K562 (cell line): ENCODE results near the gene SCG3. TPM values are rescaled to one million over a fixed set of nuclear protein-coding genes. Genes with fewer than 3 reads are reported as not detected.

ENCODE experiments used
- ATAC-seq: fragments of 200-7000 bp; cut with Tn5 transposase; 3 replicates; pipeline ENCODE4 v1.9.1; 2020; ENCODE audit warnings: moderate library complexity
- BruUV-seq: library from RNA; stranded (reverse); fragments of 400-500 nt; replicated peaks from 2 replicates; lab custom pipeline; 2021; lab: Mats Ljungman, UMichigan
- CTCF ChIA-PET: fragments of 300-600 bp; formaldehyde crosslinking; extraction: SDS; loops from one replicate; lab custom pipeline; 2021; ENCODE audit warnings: low intra/inter-chr PET ratio; lab: Yijun Ruan, JAX
- POLR2A ChIA-PET: fragments of 300-600, 350-650 bp; sonication (Branson Sonifier 250); formaldehyde crosslinking; extraction: SDS; loops from one replicate; lab custom pipeline; 2021; ENCODE audit warnings: antibody characterized with exemption, inconsistent platforms; lab: Yijun Ruan, JAX
- DNase-seq, 4 experiments: peaks; one replicate each; pipeline versions ENCODE4 v3.0.0 to v3.0.0-alpha.2; 2011 to 2018; ENCODE audit warnings: low spot score in 3 of 4, mixed read lengths in 3 of 4; ENCODE audit errors: extremely low read depth in 1 of 4
- FAIRE-seq: peaks from 2 replicates; lab custom pipeline; 2011; peaks lifted over from hg19 to GRCh38; lab: Jason Lieb, UNC
- H2AFZ ChIP-seq: 2 replicates; pipeline ENCODE4 v1.6.0; 2011; ENCODE audit warnings: low read depth, low read length, control low read depth, inconsistent platforms
- H3K27ac ChIP-seq: fragments of 200-600 bp; 3 replicates; pipeline ENCODE4 v1.8.0; 2011; ENCODE audit warnings: low read depth, mild to moderate bottlenecking, control low read depth, inconsistent platforms, low read length, moderate library complexity, mixed read lengths; ENCODE audit errors: extremely low read depth
- H3K27me3 ChIP-seq, 2 experiments: fragments of 300-600 bp in 1 of 2; 2 replicates in 1 of 2; 3 replicates in 1 of 2; pipeline versions ENCODE4 v1.6.0 to v1.8.0; 2011; ENCODE audit warnings: inconsistent platforms in 2 of 2, low read length in 2 of 2, mild to moderate bottlenecking in 1 of 2, mixed read lengths in 1 of 2, moderate library complexity in 1 of 2; ENCODE audit not compliant: control insufficient read depth in 2 of 2, insufficient read depth in 2 of 2
- H3K36me3 ChIP-seq: fragments of 300-600 bp; 3 replicates; pipeline ENCODE4 v1.8.0; 2011; ENCODE audit warnings: mild to moderate bottlenecking, low read length, inconsistent platforms; ENCODE audit not compliant: control insufficient read depth, insufficient read depth
- H3K4me1 ChIP-seq, 2 experiments: fragments of 200-600 bp in 1 of 2; replicated peaks in 1 of 2; 2 replicates in 1 of 2; 3 replicates in 1 of 2; pipeline versions ENCODE4 v1.5.1 to v1.8.0; 2011; ENCODE audit warnings: inconsistent platforms in 2 of 2, low read length in 2 of 2, mild to moderate bottlenecking in 1 of 2, mixed read lengths in 1 of 2, moderate library complexity in 1 of 2; ENCODE audit not compliant: control insufficient read depth in 2 of 2, insufficient read depth in 2 of 2
- H3K4me2 ChIP-seq: 2 replicates; pipeline ENCODE4 v1.6.1; 2011; ENCODE audit warnings: low read length, control low read depth, inconsistent platforms, mixed read lengths; ENCODE audit not compliant: insufficient read depth
- H3K4me3 ChIP-seq: fragments of 200-600 bp; sonication (generic), shearing (Covaris generic); 2 replicates; pipeline ENCODE4 v1.5.1; 2016; ENCODE audit warnings: control low read depth, inconsistent platforms
- H3K79me2 ChIP-seq: fragments of 200-600 bp; 3 replicates; pipeline ENCODE4 v1.8.0; 2011; ENCODE audit warnings: low read length, inconsistent platforms; ENCODE audit not compliant: control insufficient read depth, insufficient read depth
- H3K9ac ChIP-seq, 2 experiments: 2 replicates each; pipeline versions ENCODE4 v1.6.0 to v1.6.1; 2011; ENCODE audit warnings: low read depth in 2 of 2, low read length in 2 of 2, control low read depth in 1 of 2, inconsistent platforms in 1 of 2, mild to moderate bottlenecking in 1 of 2, mixed read lengths in 1 of 2; ENCODE audit not compliant: insufficient read depth in 1 of 2
- H3K9me1 ChIP-seq: one replicate; pipeline ENCODE4 v1.6.0; 2011; ENCODE audit warnings: inconsistent platforms, mild to moderate bottlenecking, low read length, moderate library complexity; ENCODE audit not compliant: control insufficient read depth, insufficient read depth
- H3K9me3 ChIP-seq: replicated peaks from 2 replicates; pipeline ENCODE4 v1.5.1; 2011; ENCODE audit warnings: low read depth, low read length, inconsistent platforms; ENCODE audit not compliant: control insufficient read depth, insufficient read depth
- H4K20me1 ChIP-seq: replicated peaks from 2 replicates; pipeline ENCODE4 v1.6.1; 2011; ENCODE audit warnings: low read length, inconsistent platforms, mixed read lengths; ENCODE audit not compliant: control insufficient read depth, insufficient read depth
- ARID1B ChIP-seq: fragments of 450-650 bp; IDR thresholded peaks from 2 replicates; pipeline ENCODE4 v1.6.1; 2016; ENCODE audit warnings: antibody characterized with exemption, mild to moderate bottlenecking, inconsistent platforms
- ATF7 ChIP-seq: fragments of 450-650 bp; IDR thresholded peaks from 2 replicates; pipeline ENCODE4 v1.7.1; 2014; ENCODE audit warnings: mild to moderate bottlenecking, moderate library complexity
- CHD1 ChIP-seq: fragments of 200-600 bp; sonication (generic); IDR thresholded peaks from one replicate; pipeline ENCODE4 v1.6.1; 2012; ENCODE audit warnings: mild to moderate bottlenecking, moderate library complexity, low read length, inconsistent platforms
- CXXC5 ChIP-seq: fragments of 250-450 bp; sonication (Bioruptor Pico); IDR thresholded peaks from 2 replicates; pipeline ENCODE4 v1.8.0; 2022; ENCODE audit warnings: inconsistent platforms, mild to moderate bottlenecking, moderate library complexity
- GATAD2B ChIP-seq: fragments of 450-650 bp; IDR thresholded peaks from 2 replicates; pipeline ENCODE4 v1.6.1; 2017; ENCODE audit warnings: mild to moderate bottlenecking, borderline replicate concordance
- JUND ChIP-seq, 2 experiments: IDR thresholded peaks; 2 replicates in 1 of 2; 3 replicates in 1 of 2; pipeline ENCODE4 v1.6.1; 2011; ENCODE audit warnings: borderline replicate concordance in 2 of 2, low read depth in 2 of 2, low read length in 2 of 2, improper control_type of control experiment in 1 of 2, missing biosample characterization in 1 of 2, missing genetic modification characterization in 1 of 2, missing genetic modification reagents in 1 of 2
- KDM1A ChIP-seq, 2 experiments: fragments of 450-650 bp; IDR thresholded peaks; 2 replicates each; pipeline ENCODE4 v1.6.1; 2016; ENCODE audit warnings: mild to moderate bottlenecking in 2 of 2
- NCOR1 ChIP-seq: fragments of 450-650 bp; IDR thresholded peaks from 2 replicates; pipeline ENCODE4 v1.6.1; 2016; ENCODE audit warnings: mild to moderate bottlenecking, moderate library complexity
- PML ChIP-seq: IDR thresholded peaks from 2 replicates; pipeline ENCODE4 v1.6.1; 2012; ENCODE audit warnings: low read length, inconsistent platforms
- PRPF4 ChIP-seq: fragments of 200-400 bp; formaldehyde crosslinking; IDR thresholded peaks from one replicate; pipeline ENCODE4 v1.6.1; 2017; ENCODE audit warnings: low read length, low read depth, mild to moderate bottlenecking; ENCODE audit not compliant: insufficient read depth, poor library complexity, severe bottlenecking
- STAT5A ChIP-seq: IDR thresholded peaks from 2 replicates; pipeline ENCODE4 v1.6.1; 2012; ENCODE audit warnings: low read length, inconsistent platforms, borderline replicate concordance
- TAL1 ChIP-seq: fragments of 450-650 bp; IDR thresholded peaks from 2 replicates; pipeline ENCODE4 v1.6.1; 2016; ENCODE audit warnings: mild to moderate bottlenecking
- TCF3 ChIP-seq: sonication (generic); formaldehyde crosslinking; IDR thresholded peaks from 2 replicates; pipeline ENCODE4 v1.4.0; 2020; ENCODE audit warnings: mild to moderate bottlenecking, missing genetic modification reagents
- TSC22D4 ChIP-seq: fragments of 450-650 bp; IDR thresholded peaks from 2 replicates; pipeline ENCODE4 v1.6.1; 2016; ENCODE audit warnings: missing genetic modification characterization, missing biosample characterization, control low read depth
- USF2 ChIP-seq: sonication (generic); formaldehyde crosslinking; IDR thresholded peaks from 2 replicates; pipeline ENCODE4 v1.5.0; 2020; ENCODE audit warnings: missing genetic modification reagents
- ZNF212 ChIP-seq: fragments of 450-650 bp; formaldehyde crosslinking; IDR thresholded peaks from 2 replicates; pipeline ENCODE4 v1.4.0; 2020; ENCODE audit warnings: mild to moderate bottlenecking
- ZNF274 ChIP-seq: IDR thresholded peaks from 2 replicates; pipeline ENCODE4 v1.6.1; 2011; ENCODE audit warnings: low read depth, mild to moderate bottlenecking, low read length, moderate library complexity, borderline replicate concordance
- ZNF512 ChIP-seq: IDR thresholded peaks from 2 replicates; pipeline ENCODE4 v1.6.1; 2016; ENCODE audit warnings: missing genetic modification characterization, missing compliant biosample characterization
- ZNF589 ChIP-seq: fragments of 200-800 bp; sonication (Bioruptor generic); IDR thresholded peaks from 2 replicates; pipeline ENCODE4 v1.6.1; 2016; ENCODE audit warnings: low read depth, missing genetic modification characterization, missing compliant biosample characterization
- WGBS: fragments of 100-300 bp; shearing (Covaris generic); methylation state at CpG from one replicate; pipeline ENCODE4 v1.1.6; 2016; ENCODE audit warnings: low coverage, mixed read lengths; ENCODE audit not compliant: insufficient coverage; ENCODE audit errors: missing lambda C conversion rate; 5-methylcytosine and 5-hydroxymethylcytosine counted together
- in situ Hi-C: fragments of 300-500 bp; cut with MboI; formaldehyde crosslinking; loops from 4 replicates; pipeline ENCODE4 v1.15.0; 2018; ENCODE audit warnings: inconsistent platforms, mixed read lengths
- intact Hi-C: fragments of 100-400 bp; cut with micrococcal nuclease; formaldehyde crosslinking; loops from 2 replicates; pipeline ENCODE4 v1.14.2; 2022
- polyA plus RNA-seq, 8 experiments: library from polyadenylated mRNA; depleted of rRNA in 4 of 8; stranded (reverse) in 5 of 8; unstranded in 3 of 8; fragments of >200 nt; fragmentation: Nextera tagmentation in 2 of 8; fragmentation: Illumina TruSeq in 1 of 8; extraction: Ambion mirVana in 2 of 8; extraction: Trizol in 1 of 8; gene quantifications; 2 replicates each; pipeline versions ENCODE4 v1.2.1 to v1.2.3, GENCODE V29; 2011 to 2014; ENCODE audit warnings: inconsistent platforms in 1 of 8, missing spikeins in 1 of 8
- total RNA-seq, 7 experiments: library from RNA; depleted of rRNA in 6 of 7; stranded (reverse); fragments of >200 nt in 6 of 7; fragmentation: Illumina TruSeq in 2 of 7; extraction: Trizol in 2 of 7; gene quantifications; 2 replicates each; pipeline versions ENCODE4 v1.2.1 to v1.2.3, GENCODE V29; 2011 to 2021; ENCODE audit warnings: low replicate concordance in 1 of 7

SCG3 gene
- total and polyA plus RNA-seq, 9 of the 15 experiments (the other 6 are each of a cell fraction or from before 2014, with no cell fraction given) = 13.0 to 43.8 (median 21.0) TPM

GRCh38 chr15:51706291-51706690 is 25.0 kb downstream of the SCG3 start:
- Histone ChIP-seq H3K4me1 (peaks cover 2 to 28% of the 10 kb centered on the region in 2 experiments; a peak in 4 of 5 replicates), H3K79me2 (no peaks in the 10 kb centered on the region), H2AFZ (peak overlapping the region; percentile 43), H3K4me3 (no peak overlapping the region), H3K27ac (no peak overlapping the region; the same call in 2 of the 3 replicates), H4K20me1 (no peaks in the 10 kb centered on the region), H3K9me3 (0 out of 2 replicates have a peak, but pooled peaks cover 3% of the 10 kb centered on the region), H3K27me3 (no peaks in the 10 kb centered on the region), H3K4me2 (peak overlapping the region; percentile 26; the same call in 1 of the 2 replicates), H3K9ac (no peak overlapping the region; a peak in 1 of 4 replicates), H3K36me3 (peaks cover 8% of the 10 kb centered on the region; the same call in 2 of the 3 replicates), H3K9me1 (no peaks in the 10 kb centered on the region)
- POLR2A ChIA-PET = interaction anchor here (0.8 to 1.2 kb wide), 3 partner anchors 10 to 21 kb away, joined by 3 to 6 read pairs (median 3); no protein-coding TSS in a partner anchor
- CTCF ChIA-PET = no interaction called here
- BruUV-seq = no TSS peak
- FAIRE-seq = peak; percentile 67
- in situ Hi-C loops = no loop called here
- peak in 3 of 4 experiments; percentile 52 to 66 (median 64) for DNase-seq
- WGBS = 32% methylated on average over 5 of the region's 5 CpGs
- intact Hi-C loops = no loop called here
- peak; percentile 74 for ATAC-seq
- TF ChIP-seq ATF7 (peak; percentile 75), ZNF274 (no peak), ZNF512 (tag) (no peak), TCF3 (CRISPR knock-in tag) (peak; percentile 75), NCOR1 (peak; percentile 55), JUND (IDR thresholded peaks at IDR 0.05; ENCODE audit: borderline replicate concordance, low read depth, low read length) (no peak), JUND (tag; IDR thresholded peaks at IDR 0.05; ENCODE audit: borderline replicate concordance, low read depth, low read length) (peak; percentile 53; the same call in 1 of the 3 replicates), PML (peak; percentile 66; the same call in 1 of the 2 replicates), USF2 (CRISPR knock-in tag) (no peak), TAL1 (peak; percentile 71), GATAD2B (no peak), ZNF212 (CRISPR knock-in tag) (no peak), STAT5A (peak; percentile 39; the same call in 1 of the 2 replicates), CHD1 (no peak), ZNF589 (CRISPR knock-in tag) (peak; percentile 50; the same call in 1 of the 2 replicates), ARID1B (peak; percentile 69), TSC22D4 (no peak), PRPF4 (no peak), KDM1A (IDR thresholded peaks at IDR 0.05) (0 out of 4 replicates have a peak, but pooled peaks of 1 of the 2 experiments have one; percentile 6), CXXC5 (CRISPR knock-in tag) (peak; percentile 55)
